H9 (cell line): ENCODE measurements around the gene TMED6. TPM values are rescaled to one million over a fixed set of nuclear protein-coding genes. Genes with fewer than 3 reads are reported as not detected.

Experiments used
- DNase-seq: peaks from one replicate; pipeline ENCODE4 v3.0.0-alpha.2; 2017
- H2AFZ ChIP-seq: one replicate; pipeline ENCODE4 v1.6.1; 2013; ENCODE audit warnings: mild to moderate bottlenecking, low read length, control low read depth, moderate library complexity
- H2AK5ac ChIP-seq: 2 replicates; pipeline ENCODE4 v1.6.1; 2013; ENCODE audit warnings: low read length, control low read depth, mixed read lengths; ENCODE audit not compliant: insufficient read length
- H2BK120ac ChIP-seq: one replicate; pipeline ENCODE4 v1.6.1; 2013; ENCODE audit warnings: low read depth, mild to moderate bottlenecking, low read length, control low read depth, inconsistent platforms; ENCODE audit not compliant: poor library complexity, severe bottlenecking
- H2BK12ac ChIP-seq: 2 replicates; pipeline ENCODE4 v1.6.1; 2013; ENCODE audit warnings: low read length, control low read depth, mixed read lengths, low read depth; ENCODE audit not compliant: insufficient read length
- H2BK15ac ChIP-seq: 2 replicates; pipeline ENCODE4 v1.6.1; 2013; ENCODE audit warnings: low read depth, low read length, control low read depth
- H2BK20ac ChIP-seq: one replicate; pipeline ENCODE4 v1.6.1; 2013; ENCODE audit warnings: low read depth, mild to moderate bottlenecking, low read length, control low read depth, inconsistent platforms; ENCODE audit not compliant: poor library complexity, severe bottlenecking
- H2BK5ac ChIP-seq: 2 replicates; pipeline ENCODE4 v1.6.1; 2013; ENCODE audit warnings: low read length, control low read depth, mixed read lengths; ENCODE audit not compliant: insufficient read length
- H3K14ac ChIP-seq: 2 replicates; pipeline ENCODE4 v1.6.1; 2013; ENCODE audit warnings: low read length, control low read depth; ENCODE audit not compliant: insufficient read depth
- H3K18ac ChIP-seq: 2 replicates; pipeline ENCODE4 v1.6.1; 2013; ENCODE audit warnings: low read depth, mild to moderate bottlenecking, mixed read lengths, low read length, control low read depth; ENCODE audit not compliant: insufficient read length
- H3K23ac ChIP-seq: 2 replicates; pipeline ENCODE4 v1.6.1; 2013; ENCODE audit warnings: low read length, control low read depth, mixed read lengths, low read depth; ENCODE audit not compliant: insufficient read length
- H3K23me2 ChIP-seq: 2 replicates; pipeline ENCODE4 v1.6.1; 2013; ENCODE audit warnings: low read depth, mild to moderate bottlenecking, mixed read lengths, low read length, control low read depth; ENCODE audit not compliant: insufficient read length, poor library complexity, severe bottlenecking
- H3K27ac ChIP-seq: 2 replicates; pipeline ENCODE4 v1.5.1; 2013; ENCODE audit warnings: low read length, control low read depth, mixed read lengths, low read depth; ENCODE audit not compliant: insufficient read length
- H3K27me3 ChIP-seq: 2 replicates; pipeline ENCODE4 v1.6.1; 2013; ENCODE audit warnings: low read length, control low read depth, inconsistent platforms; ENCODE audit not compliant: insufficient read depth
- H3K4ac ChIP-seq: 2 replicates; pipeline ENCODE4 v1.6.1; 2013; ENCODE audit warnings: low read depth, mild to moderate bottlenecking, control low read depth, inconsistent platforms, low read length, moderate library complexity
- H3K4me1 ChIP-seq: 2 replicates; pipeline ENCODE4 v1.6.1; 2013; ENCODE audit warnings: low read length, control low read depth, inconsistent platforms; ENCODE audit not compliant: insufficient read depth
- H3K4me2 ChIP-seq: 2 replicates; pipeline ENCODE4 v1.6.1; 2013; ENCODE audit warnings: low read length, control low read depth, mixed read lengths; ENCODE audit not compliant: insufficient read length, insufficient read depth
- H3K56ac ChIP-seq: 2 replicates; pipeline ENCODE4 v1.6.1; 2013; ENCODE audit warnings: low read depth, mild to moderate bottlenecking, mixed read lengths, low read length, control low read depth; ENCODE audit not compliant: insufficient read length
- H3K79me1 ChIP-seq: 2 replicates; pipeline ENCODE4 v1.6.1; 2013; ENCODE audit warnings: low read depth, mild to moderate bottlenecking, moderate library complexity, low read length, control low read depth, inconsistent platforms; ENCODE audit not compliant: insufficient read depth, poor library complexity, severe bottlenecking
- H3K79me2 ChIP-seq: 2 replicates; pipeline ENCODE4 v1.6.1; 2013; ENCODE audit warnings: low read length, control low read depth, inconsistent platforms; ENCODE audit not compliant: insufficient read depth
- H3K9ac ChIP-seq: 2 replicates; pipeline ENCODE4 v1.6.1; 2013; ENCODE audit warnings: low read length, control low read depth, mixed read lengths; ENCODE audit not compliant: insufficient read length; ENCODE audit errors: extremely low read depth
- H3K9me3 ChIP-seq: one replicate; pipeline ENCODE4 v1.6.1; 2013; ENCODE audit warnings: low read depth, low read length, inconsistent platforms; ENCODE audit not compliant: control insufficient read depth
- H3T11ph ChIP-seq: one replicate; pipeline ENCODE4 v1.6.1; 2013; ENCODE audit warnings: mild to moderate bottlenecking, low read length, control low read depth, inconsistent platforms
- H4K20me1 ChIP-seq: one replicate; pipeline ENCODE4 v1.6.1; 2013; ENCODE audit not compliant: control insufficient read depth, insufficient read length, insufficient read depth
- H4K5ac ChIP-seq: 2 replicates; pipeline ENCODE4 v1.6.1; 2013; ENCODE audit warnings: low read depth, mild to moderate bottlenecking, mixed read lengths, low read length, control low read depth; ENCODE audit not compliant: insufficient read length
- H4K8ac ChIP-seq: replicated peaks from 2 replicates; pipeline ENCODE4 v1.6.1; 2013; ENCODE audit warnings: low read length, control low read depth, mixed read lengths, low read depth; ENCODE audit not compliant: insufficient read length
- H4K91ac ChIP-seq: 2 replicates; pipeline ENCODE4 v1.6.1; 2013; ENCODE audit warnings: low read depth, mild to moderate bottlenecking, moderate library complexity, mixed read lengths, low read length, control low read depth; ENCODE audit not compliant: insufficient read length
- H3K27ac Mint-ChIP-seq, 3 experiments: 2 replicates in 2 of 3; 3 replicates in 1 of 3; pipeline ENCODE4 v1.8.0; 2020 to 2021; ENCODE audit warnings: mixed read lengths in 3 of 3, mild to moderate bottlenecking in 1 of 3, moderate library complexity in 1 of 3
- H3K27me3 Mint-ChIP-seq: 2 replicates; pipeline ENCODE4 v1.8.0; 2021; ENCODE audit warnings: low read depth, mild to moderate bottlenecking, moderate library complexity, mixed read lengths
- H3K36me3 Mint-ChIP-seq, 3 experiments: 2 replicates in 2 of 3; 3 replicates in 1 of 3; pipeline ENCODE4 v1.8.0; 2020 to 2021; ENCODE audit warnings: low read depth in 3 of 3, mixed read lengths in 3 of 3; ENCODE audit not compliant: insufficient read depth in 1 of 3
- H3K4me1 Mint-ChIP-seq, 2 experiments: 2 replicates each; pipeline ENCODE4 v1.8.0; 2020; ENCODE audit warnings: mixed read lengths in 2 of 2
- H3K4me3 Mint-ChIP-seq, 2 experiments: 2 replicates in 1 of 2; 3 replicates in 1 of 2; pipeline ENCODE4 v1.8.0; 2020 to 2021; ENCODE audit warnings: mild to moderate bottlenecking in 2 of 2, mixed read lengths in 2 of 2, moderate library complexity in 1 of 2
- H3K9me3 Mint-ChIP-seq, 2 experiments: 2 replicates in 1 of 2; 3 replicates in 1 of 2; pipeline ENCODE4 v1.8.0; 2020; ENCODE audit warnings: mild to moderate bottlenecking in 2 of 2, mixed read lengths in 2 of 2, moderate library complexity in 1 of 2
- WGBS: extraction: QIAGEN DNeasy Blood & Tissue Kit; methylation state at CpG from one replicate; pipeline ENCODE4 v1.1.7; 2013; ENCODE audit warnings: missing lambda C conversion rate, low lambda C conversion rate, mixed read lengths; ENCODE audit not compliant: insufficient read length; ENCODE audit errors: extremely low coverage; 5-methylcytosine and 5-hydroxymethylcytosine counted together
- total RNA-seq: library from RNA; stranded (reverse); gene quantifications from 2 replicates; pipeline ENCODE4 v1.2.1, GENCODE V29; 2021
- TF ChIP-seq, protein P1 (sequence below): fragments of 200-600 bp; sonication (generic); conservative IDR thresholded peaks from 3 replicates; pipeline ENCODE4 v1.8.0; 2021; ENCODE audit warnings: antibody characterized with exemption, mild to moderate bottlenecking

Gene TMED6
- total RNA-seq, 1 experiment from 2014 or later: 0.31 TPM

- H3K27me3 Mint-ChIP-seq: no peaks in the 10 kb centered on the region
- peaks cover 0 to 18% (median 4%) of the 10 kb centered on the region in 3 experiments; a peak in 6 of 7 replicates for H3K36me3 Mint-ChIP-seq
- no peaks in the 10 kb centered on the region for H3K27me3 ChIP-seq
- DNase-seq: no peak
- no peaks in the 10 kb centered on the region for H4K20me1 ChIP-seq
- no peak overlapping the region for H3K18ac ChIP-seq
- H3K4me1 ChIP-seq: no peaks in the 10 kb centered on the region
- no peak overlapping the region for H3T11ph ChIP-seq
- peak overlapping the region in 1 of 3 experiments; percentile 22; a peak in 1 of 7 replicates for H3K27ac Mint-ChIP-seq
- no peaks in the 10 kb centered on the region for H3K9me3 Mint-ChIP-seq
- H2BK15ac ChIP-seq: no peak overlapping the region
- TF ChIP-seq, protein P1, sequence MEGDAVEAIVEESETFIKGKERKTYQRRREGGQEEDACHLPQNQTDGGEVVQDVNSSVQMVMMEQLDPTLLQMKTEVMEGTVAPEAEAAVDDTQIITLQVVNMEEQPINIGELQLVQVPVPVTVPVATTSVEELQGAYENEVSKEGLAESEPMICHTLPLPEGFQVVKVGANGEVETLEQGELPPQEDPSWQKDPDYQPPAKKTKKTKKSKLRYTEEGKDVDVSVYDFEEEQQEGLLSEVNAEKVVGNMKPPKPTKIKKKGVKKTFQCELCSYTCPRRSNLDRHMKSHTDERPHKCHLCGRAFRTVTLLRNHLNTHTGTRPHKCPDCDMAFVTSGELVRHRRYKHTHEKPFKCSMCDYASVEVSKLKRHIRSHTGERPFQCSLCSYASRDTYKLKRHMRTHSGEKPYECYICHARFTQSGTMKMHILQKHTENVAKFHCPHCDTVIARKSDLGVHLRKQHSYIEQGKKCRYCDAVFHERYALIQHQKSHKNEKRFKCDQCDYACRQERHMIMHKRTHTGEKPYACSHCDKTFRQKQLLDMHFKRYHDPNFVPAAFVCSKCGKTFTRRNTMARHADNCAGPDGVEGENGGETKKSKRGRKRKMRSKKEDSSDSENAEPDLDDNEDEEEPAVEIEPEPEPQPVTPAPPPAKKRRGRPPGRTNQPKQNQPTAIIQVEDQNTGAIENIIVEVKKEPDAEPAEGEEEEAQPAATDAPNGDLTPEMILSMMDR: no peak
- no peak overlapping the region for H3K56ac ChIP-seq
- H4K91ac ChIP-seq: no peak overlapping the region
- no peak overlapping the region for H2BK20ac ChIP-seq
- no peak overlapping the region for H4K5ac ChIP-seq
- no peak overlapping the region for H2BK5ac ChIP-seq
- no peak overlapping the region for H3K27ac ChIP-seq
- no peak overlapping the region for H3K23ac ChIP-seq
- H3K79me2 ChIP-seq: no peaks in the 10 kb centered on the region
- H3K14ac ChIP-seq: no peak overlapping the region
- no peaks in the 10 kb centered on the region for H3K4me1 Mint-ChIP-seq
- H2AK5ac ChIP-seq: no peak overlapping the region
- H3K79me1 ChIP-seq: no peaks in the 10 kb centered on the region
- WGBS: no CpG with 5 or more reads among the region's 4 CpGs
- H3K23me2 ChIP-seq: no peaks in the 10 kb centered on the region
- H2BK120ac ChIP-seq: no peak overlapping the region
- H3K9ac ChIP-seq: no peak overlapping the region
- no peak overlapping the region for H2BK12ac ChIP-seq
- no peaks in the 10 kb centered on the region for H3K9me3 ChIP-seq
- no peak overlapping the region for H3K4me2 ChIP-seq
- no peak overlapping the region for H2AFZ ChIP-seq
- H3K4me3 Mint-ChIP-seq: no peak overlapping the region
- no peak overlapping the region for H3K4ac ChIP-seq
- H4K8ac ChIP-seq: no peak overlapping the region
These were observed 49.3 kb downstream of the TMED6 start for GRCh38 chr16:69302301-69302700.
